ENCODE measurements around the gene MAPK8. TPM values are rescaled to one million over a fixed set of nuclear protein-coding genes. Genes with fewer than 3 reads are reported as not detected.

Gene MAPK8
- total and polyA plus RNA-seq, 3 experiments from 2014 or later: 20.5 to 43.5 (median 38.8) TPM

GRCh38 chr10:48287417-48288391 is 18.8 kb upstream of the MAPK8 start:
- H3K27ac Mint-ChIP-seq: peak overlapping the region in 1 of 8 donors; percentile 64
- H3K36me3 Mint-ChIP-seq: peaks cover 0 to 2% (median 0%) of the 10 kb centered on the region in 3 donors
- H3K27me3 Mint-ChIP-seq: peaks cover 17 to 49% of the 10 kb centered on the region in 2 donors
- H3K4me3 Mint-ChIP-seq: no peak overlapping the region
- Histone ChIP-seq H3K36me3 (ENCODE audit: insufficient read depth, low read length) (no peaks in the 10 kb centered on the region), H3K27me3 (ENCODE audit: insufficient read depth, low read length, poor library complexity, severe bottlenecking) (no peaks in the 10 kb centered on the region), H3K4me3 (ENCODE audit: low read length) (no peak overlapping the region), H3K4me1 (ENCODE audit: insufficient read depth, low read length) (no peaks in the 10 kb centered on the region), H3K9me3 (ENCODE audit: low read length) (no peaks in the 10 kb centered on the region), H3K27ac (ENCODE audit: low read depth, low read length) (no peak overlapping the region)
- ChIA-PET POLR2A (no interaction called here), CTCF (interaction anchor here (0.8 kb wide), 1 partner anchor 13 kb away, joined by 3 read pairs; the partner anchor contains the start of gene FRMPD2)
- DNase-seq: no peak
- H3K9me3 Mint-ChIP-seq: peaks cover 0 to 7% (median 3%) of the 10 kb centered on the region in 5 donors
- peaks cover 5 to 13% (median 8%) of the 10 kb centered on the region in 3 donors for H3K4me1 Mint-ChIP-seq

DNA sequence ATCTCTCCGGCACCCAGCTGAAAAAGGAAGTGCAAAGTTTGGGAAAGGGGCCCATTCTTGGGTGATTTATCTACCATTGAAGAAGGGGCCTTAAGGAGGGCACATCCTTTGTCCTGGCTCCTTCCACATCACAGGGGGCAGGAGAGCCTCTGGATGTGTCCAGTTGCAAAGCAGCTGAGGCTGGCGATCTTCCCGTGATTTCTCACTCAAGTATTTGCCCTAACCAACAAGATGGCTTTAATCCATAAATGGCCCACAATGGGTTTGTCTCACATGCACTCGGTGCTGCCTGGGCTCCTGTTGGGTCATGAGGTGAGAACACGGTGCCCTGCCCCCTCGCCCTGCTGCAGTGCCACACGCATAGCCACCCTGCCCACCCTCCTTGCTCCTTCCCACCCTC is 17.8 kb upstream of the MAPK8 start:
- no peaks in the 10 kb centered on the region for H3K9me3 ChIP-seq (ENCODE audit: low read length)
- H3K4me3 ChIP-seq (ENCODE audit: low read length): no peak overlapping the region
- no peaks in the 10 kb centered on the region for H3K4me1 ChIP-seq (ENCODE audit: insufficient read depth, low read length)
- H3K4me3 Mint-ChIP-seq: no peak overlapping the region
- POLR2A ChIA-PET: no interaction called here
- H3K27ac Mint-ChIP-seq: no peak overlapping the region
- no peak overlapping the region for H3K27ac ChIP-seq (ENCODE audit: low read depth, low read length)
- CTCF ChIA-PET: interaction anchor here (0.8 kb wide), 1 partner anchor 14 kb away, joined by 3 read pairs; the partner anchor contains the start of gene FRMPD2
- H3K27me3 ChIP-seq (ENCODE audit: insufficient read depth, low read length, poor library complexity, severe bottlenecking): no peaks in the 10 kb centered on the region
- peaks cover 17 to 47% of the 10 kb centered on the region in 2 donors for H3K27me3 Mint-ChIP-seq
- no peak for DNase-seq
- peaks cover 0 to 2% (median 0%) of the 10 kb centered on the region in 3 donors for H3K36me3 Mint-ChIP-seq
- peaks cover 5 to 13% (median 8%) of the 10 kb centered on the region in 3 donors for H3K4me1 Mint-ChIP-seq
- peaks cover 0 to 7% (median 3%) of the 10 kb centered on the region in 5 donors for H3K9me3 Mint-ChIP-seq
- no peaks in the 10 kb centered on the region for H3K36me3 ChIP-seq (ENCODE audit: insufficient read depth, low read length)

GRCh38 chr10:48289501-48290238 is 16.8 kb upstream of the MAPK8 start:
- ChIA-PET POLR2A (no interaction called here), CTCF (interaction anchor here (1.5 kb wide), 1 partner anchor 11 kb away, joined by 3 read pairs; no protein-coding TSS in a partner anchor)
- Histone ChIP-seq H3K27me3 (ENCODE audit: insufficient read depth, low read length, poor library complexity, severe bottlenecking) (no peaks in the 10 kb centered on the region), H3K4me1 (ENCODE audit: insufficient read depth, low read length) (no peaks in the 10 kb centered on the region), H3K27ac (ENCODE audit: low read depth, low read length) (no peak overlapping the region), H3K9me3 (ENCODE audit: low read length) (no peaks in the 10 kb centered on the region), H3K36me3 (ENCODE audit: insufficient read depth, low read length) (no peaks in the 10 kb centered on the region), H3K4me3 (ENCODE audit: low read length) (no peak overlapping the region)
- Mint-ChIP-seq H3K36me3 (peaks cover 0 to 2% (median 0%) of the 10 kb centered on the region in 3 donors), H3K4me3 (no peak overlapping the region), H3K27ac (peak overlapping the region in 1 of 8 donors; percentile 39), H3K27me3 (peaks cover 16 to 37% of the 10 kb centered on the region in 2 donors), H3K4me1 (peaks cover 5 to 13% (median 8%) of the 10 kb centered on the region in 3 donors), H3K9me3 (peaks cover 0 to 5% (median 2%) of the 10 kb centered on the region in 5 donors)
- DNase-seq: peak in 4 of 5 donors; percentile 14 to 54 (median 24)

DNA sequence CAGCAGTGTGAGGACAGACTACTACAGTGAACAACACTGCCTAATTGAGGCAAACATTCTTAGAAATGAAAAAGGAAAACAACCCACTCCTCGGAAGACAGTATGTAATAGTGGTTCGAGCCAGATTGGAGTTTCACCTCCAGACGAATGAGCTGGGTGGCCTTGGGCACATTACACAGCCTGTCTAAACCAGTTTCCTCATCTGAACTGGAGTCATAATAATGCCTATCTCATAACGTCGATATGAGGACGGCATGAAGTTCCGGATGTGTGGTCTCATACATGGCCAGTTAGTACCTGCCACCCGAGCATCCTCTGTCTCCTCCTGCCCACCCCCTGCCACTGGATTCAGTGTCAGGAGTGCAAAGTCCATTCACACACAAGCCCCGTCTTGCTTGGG is 16.2 kb upstream of the MAPK8 start:
- Mint-ChIP-seq H3K27me3 (peaks cover 11 to 31% of the 10 kb centered on the region in 2 donors), H3K27ac (no peak overlapping the region)
- POLR2A ChIA-PET: no interaction called here

GRCh38 chr10:48291190-48291589 is 15.3 kb upstream of the MAPK8 start:
- POLR2A ChIA-PET: no interaction called here
- CTCF ChIA-PET: interaction anchor here (1.5 kb wide), 1 partner anchor 9 kb away, joined by 3 read pairs; no protein-coding TSS in a partner anchor

More for the DNA sequence above, 16.2 kb upstream of the MAPK8 start:
- Histone ChIP-seq H3K36me3 (ENCODE audit: insufficient read depth, low read length) (no peaks in the 10 kb centered on the region), H3K27ac (ENCODE audit: low read depth, low read length) (no peak overlapping the region), H3K4me1 (ENCODE audit: insufficient read depth, low read length) (no peaks in the 10 kb centered on the region), H3K4me3 (ENCODE audit: low read length) (no peak overlapping the region), H3K9me3 (ENCODE audit: low read length) (no peaks in the 10 kb centered on the region), H3K27me3 (ENCODE audit: insufficient read depth, low read length, poor library complexity, severe bottlenecking) (no peaks in the 10 kb centered on the region)
- Mint-ChIP-seq H3K4me3 (no peak overlapping the region), H3K4me1 (peaks cover 5 to 13% (median 8%) of the 10 kb centered on the region in 3 donors), H3K9me3 (no peaks in the 10 kb centered on the region), H3K36me3 (peaks cover 0 to 2% (median 0%) of the 10 kb centered on the region in 3 donors)
- no peak for DNase-seq
- CTCF ChIA-PET: interaction anchor here (1.5 kb wide), 1 partner anchor 10 kb away, joined by 3 read pairs; no protein-coding TSS in a partner anchor

GRCh38 chr10:48292616-48293015 is 13.9 kb upstream of the MAPK8 start:
- Mint-ChIP-seq H3K36me3 (peaks cover 0 to 2% (median 0%) of the 10 kb centered on the region in 3 donors), H3K27me3 (peaks cover 6 to 16% of the 10 kb centered on the region in 2 donors), H3K4me3 (no peak overlapping the region), H3K4me1 (peaks cover 5 to 13% (median 8%) of the 10 kb centered on the region in 3 donors), H3K27ac (no peak overlapping the region), H3K9me3 (no peaks in the 10 kb centered on the region)
- no peaks in the 10 kb centered on the region for H3K4me1 ChIP-seq (ENCODE audit: insufficient read depth, low read length)
- H3K27ac ChIP-seq (ENCODE audit: low read depth, low read length): no peak overlapping the region
- no peaks in the 10 kb centered on the region for H3K36me3 ChIP-seq (ENCODE audit: insufficient read depth, low read length)
- H3K4me3 ChIP-seq (ENCODE audit: low read length): no peak overlapping the region
- DNase-seq: no peak
- POLR2A ChIA-PET: no interaction called here
- H3K27me3 ChIP-seq (ENCODE audit: insufficient read depth, low read length, poor library complexity, severe bottlenecking): no peaks in the 10 kb centered on the region
- no peaks in the 10 kb centered on the region for H3K9me3 ChIP-seq (ENCODE audit: low read length)
- CTCF ChIA-PET: no interaction called here

More at GRCh38 chr10:48291190-48291589, 15.3 kb upstream of the MAPK8 start:
- Mint-ChIP-seq H3K27me3 (peaks cover 8 to 22% of the 10 kb centered on the region in 2 donors), H3K4me1 (peaks cover 5 to 13% (median 8%) of the 10 kb centered on the region in 3 donors), H3K9me3 (no peaks in the 10 kb centered on the region), H3K4me3 (no peak overlapping the region), H3K27ac (peak overlapping the region in 1 of 8 donors; percentile 52), H3K36me3 (peaks cover 0 to 2% (median 0%) of the 10 kb centered on the region in 3 donors)
- Histone ChIP-seq H3K36me3 (ENCODE audit: insufficient read depth, low read length) (no peaks in the 10 kb centered on the region), H3K9me3 (ENCODE audit: low read length) (no peaks in the 10 kb centered on the region), H3K4me1 (ENCODE audit: insufficient read depth, low read length) (no peaks in the 10 kb centered on the region), H3K27me3 (ENCODE audit: insufficient read depth, low read length, poor library complexity, severe bottlenecking) (no peaks in the 10 kb centered on the region), H3K4me3 (ENCODE audit: low read length) (no peak overlapping the region), H3K27ac (ENCODE audit: low read depth, low read length) (no peak overlapping the region)
- DNase-seq: no peak

DNA sequence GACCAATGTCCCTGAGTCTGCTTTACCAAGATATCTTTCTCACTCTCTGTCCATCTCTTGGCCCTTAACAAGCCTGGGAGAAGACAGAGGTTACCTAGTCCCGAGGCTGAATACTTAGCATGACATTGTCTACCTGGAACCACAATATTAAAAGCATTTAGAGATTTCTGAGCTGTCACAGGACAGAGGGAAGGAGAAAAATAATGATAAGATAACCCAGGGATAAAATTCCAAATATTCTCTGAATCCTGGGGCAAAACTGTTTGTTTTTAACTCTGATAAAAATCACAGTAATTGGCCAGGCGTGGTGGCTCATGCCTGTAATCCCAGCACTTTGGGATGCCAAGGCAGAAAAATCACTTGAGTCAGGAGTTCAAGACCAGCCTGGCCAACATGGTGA is 12.0 kb upstream of the MAPK8 start:
- peaks cover 5 to 8% (median 6%) of the 10 kb centered on the region in 3 donors for H3K4me1 Mint-ChIP-seq
- peaks cover 6 to 16% of the 10 kb centered on the region in 2 donors for H3K27me3 Mint-ChIP-seq
- CTCF ChIA-PET: no interaction called here
- Histone ChIP-seq H3K9me3 (ENCODE audit: low read length) (no peaks in the 10 kb centered on the region), H3K27me3 (ENCODE audit: insufficient read depth, low read length, poor library complexity, severe bottlenecking) (no peaks in the 10 kb centered on the region), H3K36me3 (ENCODE audit: insufficient read depth, low read length) (no peaks in the 10 kb centered on the region), H3K4me1 (ENCODE audit: insufficient read depth, low read length) (no peaks in the 10 kb centered on the region), H3K4me3 (ENCODE audit: low read length) (no peak overlapping the region), H3K27ac (ENCODE audit: low read depth, low read length) (no peak overlapping the region)
- H3K4me3 Mint-ChIP-seq: no peak overlapping the region
- no peak overlapping the region for H3K27ac Mint-ChIP-seq
- DNase-seq: no peak
- POLR2A ChIA-PET: no interaction called here
- H3K36me3 Mint-ChIP-seq: peaks cover 0 to 2% (median 0%) of the 10 kb centered on the region in 3 donors
- H3K9me3 Mint-ChIP-seq: no peaks in the 10 kb centered on the region
